Rectal smooth muscle tissue (tissue), 1 donor: ENCODE data around the gene TELO2.

Source experiments
- H3K27ac ChIP-seq: one replicate; pipeline ENCODE4 v1.7.0; 2013; ENCODE audit warnings: low read depth, low read length, inconsistent platforms
- H3K27me3 ChIP-seq: one replicate; pipeline ENCODE4 v1.7.0; 2013; ENCODE audit warnings: low read length; ENCODE audit not compliant: control insufficient read depth, insufficient read depth
- H3K36me3 ChIP-seq: one replicate; pipeline ENCODE4 v1.7.0; 2013; ENCODE audit warnings: low read length; ENCODE audit not compliant: control insufficient read depth, insufficient read depth
- H3K4me1 ChIP-seq: one replicate; pipeline ENCODE4 v1.7.0; 2013; ENCODE audit warnings: low read length; ENCODE audit not compliant: control insufficient read depth, insufficient read depth
- H3K4me3 ChIP-seq: one replicate; pipeline ENCODE4 v1.7.0; 2013; ENCODE audit warnings: low read length
- H3K9ac ChIP-seq: one replicate; pipeline ENCODE4 v1.7.0; 2013; ENCODE audit warnings: low read length

The TELO2 gene

GRCh38 chr16:1450841-1451240, 42.3 kb upstream of the TELO2 start:
- no peaks in the 10 kb centered on the region for H3K4me1 ChIP-seq
- peaks cover 23% of the 10 kb centered on the region for H3K36me3 ChIP-seq
- H3K9ac ChIP-seq: no peak overlapping the region
- H3K27me3 ChIP-seq: no peaks in the 10 kb centered on the region
- H3K27ac ChIP-seq: no peak overlapping the region
- H3K4me3 ChIP-seq: no peak overlapping the region

GRCh38 chr16:1451702-1452392, 41.3 kb upstream of the TELO2 start:
- Histone ChIP-seq H3K27me3 (no peaks in the 10 kb centered on the region), H3K4me3 (no peak overlapping the region), H3K9ac (no peak overlapping the region), H3K27ac (no peak overlapping the region), H3K36me3 (peaks cover 22% of the 10 kb centered on the region), H3K4me1 (no peaks in the 10 kb centered on the region)

GRCh38 chr16:1452530-1452929, 40.6 kb upstream of the TELO2 start:
- peaks cover 23% of the 10 kb centered on the region for H3K36me3 ChIP-seq
- H3K4me3 ChIP-seq: no peak overlapping the region
- no peak overlapping the region for H3K9ac ChIP-seq
- no peaks in the 10 kb centered on the region for H3K4me1 ChIP-seq
- H3K27ac ChIP-seq: no peak overlapping the region
- H3K27me3 ChIP-seq: no peaks in the 10 kb centered on the region

GRCh38 chr16:1453316-1453715, 39.8 kb upstream of the TELO2 start:
- Histone ChIP-seq H3K9ac (no peak overlapping the region), H3K4me1 (no peaks in the 10 kb centered on the region), H3K27me3 (no peaks in the 10 kb centered on the region), H3K4me3 (no peak overlapping the region), H3K36me3 (peaks cover 21% of the 10 kb centered on the region), H3K27ac (no peak overlapping the region)

GRCh38 chr16:1454561-1454960, 38.6 kb upstream of the TELO2 start:
- H3K27ac ChIP-seq: no peak overlapping the region
- H3K4me3 ChIP-seq: no peak overlapping the region
- no peaks in the 10 kb centered on the region for H3K4me1 ChIP-seq
- no peak overlapping the region for H3K9ac ChIP-seq
- H3K36me3 ChIP-seq: peaks cover 21% of the 10 kb centered on the region
- H3K27me3 ChIP-seq: no peaks in the 10 kb centered on the region

- Histone ChIP-seq H3K27me3 (no peaks in the 10 kb centered on the region), H3K4me1 (peaks cover 3% of the 10 kb centered on the region), H3K9ac (no peak overlapping the region), H3K27ac (no peak overlapping the region), H3K36me3 (peaks cover 22% of the 10 kb centered on the region), H3K4me3 (no peak overlapping the region)
These were observed 37.7 kb upstream of the TELO2 start for GRCh38 chr16:1455190-1456171.

- Histone ChIP-seq H3K4me1 (peaks cover 7% of the 10 kb centered on the region), H3K9ac (no peak overlapping the region), H3K27ac (no peak overlapping the region), H3K36me3 (peaks cover 21% of the 10 kb centered on the region), H3K27me3 (no peaks in the 10 kb centered on the region), H3K4me3 (no peak overlapping the region)
These were observed 36.2 kb upstream of the TELO2 start for GRCh38 chr16:1456951-1457350.

- no peak overlapping the region for H3K27ac ChIP-seq
- H3K36me3 ChIP-seq: peaks cover 21% of the 10 kb centered on the region
- peaks cover 7% of the 10 kb centered on the region for H3K4me1 ChIP-seq
- H3K27me3 ChIP-seq: no peaks in the 10 kb centered on the region
- H3K4me3 ChIP-seq: no peak overlapping the region
- no peak overlapping the region for H3K9ac ChIP-seq
These were observed 35.5 kb upstream of the TELO2 start for GRCh38 chr16:1457489-1458245.

GRCh38 chr16:1458336-1458976, 34.7 kb upstream of the TELO2 start:
- H3K27ac ChIP-seq: no peak overlapping the region
- H3K4me3 ChIP-seq: no peak overlapping the region
- peaks cover 7% of the 10 kb centered on the region for H3K4me1 ChIP-seq
- H3K27me3 ChIP-seq: no peaks in the 10 kb centered on the region
- peaks cover 21% of the 10 kb centered on the region for H3K36me3 ChIP-seq
- H3K9ac ChIP-seq: no peak overlapping the region

- H3K27me3 ChIP-seq: no peaks in the 10 kb centered on the region
- H3K27ac ChIP-seq: no peak overlapping the region
- peaks cover 7% of the 10 kb centered on the region for H3K4me1 ChIP-seq
- peaks cover 18% of the 10 kb centered on the region for H3K36me3 ChIP-seq
- no peak overlapping the region for H3K4me3 ChIP-seq
- H3K9ac ChIP-seq: no peak overlapping the region
These were observed 34.2 kb upstream of the TELO2 start for GRCh38 chr16:1458977-1459341.

- H3K9ac ChIP-seq: no peak overlapping the region
- H3K27ac ChIP-seq: peak overlapping the region; percentile 84
- no peaks in the 10 kb centered on the region for H3K27me3 ChIP-seq
- H3K4me1 ChIP-seq: peaks cover 7% of the 10 kb centered on the region
- peaks cover 16% of the 10 kb centered on the region for H3K36me3 ChIP-seq
- no peak overlapping the region for H3K4me3 ChIP-seq
These were observed 33.2 kb upstream of the TELO2 start for GRCh38 chr16:1459967-1460366.
